Lower leg skin (tissue), 3 donors: ENCODE measurements around the gene MACROD1.

Experiments used
- POLR2A ChIP-seq, 2 donors: fragments of 450-650 bp; IDR thresholded peaks; one replicate each; pipeline ENCODE4 v1.6.1; 2016 to 2017; ENCODE audit warnings: antibody characterized with exemption in 2 of 2, mild to moderate bottlenecking in 1 of 2, moderate library complexity in 1 of 2
- TF ChIP-seq, protein P1 (sequence below), 3 donors: fragments of 450-650 bp; IDR thresholded peaks; one replicate each; pipeline ENCODE4 v1.5.1; 2016; ENCODE audit warnings: antibody characterized with exemption in 3 of 3, mild to moderate bottlenecking in 3 of 3, moderate library complexity in 2 of 3

DNA sequence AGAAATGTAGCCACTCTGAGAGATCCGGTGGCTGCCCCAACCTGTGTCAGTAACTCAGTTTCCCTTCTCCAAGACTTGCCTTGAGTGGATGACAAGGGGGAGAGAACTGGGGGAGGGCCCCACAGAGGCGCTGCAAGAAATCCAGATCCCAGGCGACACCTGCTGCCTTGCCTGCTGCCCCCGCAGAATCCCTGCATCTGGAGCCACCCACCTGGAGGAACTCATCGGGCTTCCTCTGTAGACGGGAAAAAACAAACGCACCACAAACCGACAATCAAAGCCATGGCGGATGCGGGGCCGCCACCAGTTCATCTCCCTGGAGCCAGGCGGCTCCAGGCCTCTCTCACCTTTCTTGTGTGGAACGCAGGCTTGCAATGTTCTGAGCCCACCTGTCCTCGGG, 40.2 kb downstream of the MACROD1 start:
- TF ChIP-seq, protein P1, sequence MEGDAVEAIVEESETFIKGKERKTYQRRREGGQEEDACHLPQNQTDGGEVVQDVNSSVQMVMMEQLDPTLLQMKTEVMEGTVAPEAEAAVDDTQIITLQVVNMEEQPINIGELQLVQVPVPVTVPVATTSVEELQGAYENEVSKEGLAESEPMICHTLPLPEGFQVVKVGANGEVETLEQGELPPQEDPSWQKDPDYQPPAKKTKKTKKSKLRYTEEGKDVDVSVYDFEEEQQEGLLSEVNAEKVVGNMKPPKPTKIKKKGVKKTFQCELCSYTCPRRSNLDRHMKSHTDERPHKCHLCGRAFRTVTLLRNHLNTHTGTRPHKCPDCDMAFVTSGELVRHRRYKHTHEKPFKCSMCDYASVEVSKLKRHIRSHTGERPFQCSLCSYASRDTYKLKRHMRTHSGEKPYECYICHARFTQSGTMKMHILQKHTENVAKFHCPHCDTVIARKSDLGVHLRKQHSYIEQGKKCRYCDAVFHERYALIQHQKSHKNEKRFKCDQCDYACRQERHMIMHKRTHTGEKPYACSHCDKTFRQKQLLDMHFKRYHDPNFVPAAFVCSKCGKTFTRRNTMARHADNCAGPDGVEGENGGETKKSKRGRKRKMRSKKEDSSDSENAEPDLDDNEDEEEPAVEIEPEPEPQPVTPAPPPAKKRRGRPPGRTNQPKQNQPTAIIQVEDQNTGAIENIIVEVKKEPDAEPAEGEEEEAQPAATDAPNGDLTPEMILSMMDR (IDR thresholded peaks at IDR 0.05), result no peak
- TF ChIP-seq POLR2A (IDR thresholded peaks at IDR 0.05), result no peak
